Thyroid gland (tissue), 4 donors: ENCODE results near the gene SPR. TPM values are rescaled to one million over a fixed set of nuclear protein-coding genes. Genes with fewer than 3 reads are reported as not detected.
A peak's percentile ranks its signal among the peaks of the same experiment; 100 is the strongest.

Source experiments
- DNase-seq, 2 donors: peaks; one replicate each; pipeline ENCODE4 v3.0.0-alpha.2; 2019
- H3K27ac ChIP-seq, 3 donors: fragments of 200-600 bp; sonication (generic); 1 replicate in 2 of 3; 2 replicates in 1 of 3; pipeline ENCODE4 v1.5.1; 2016 to 2019; ENCODE audit warnings: mild to moderate bottlenecking in 1 of 3, moderate library complexity in 1 of 3
- H3K27me3 ChIP-seq: fragments of 200-600 bp; sonication (generic); one replicate; pipeline ENCODE4 v1.5.1; 2019
- H3K36me3 ChIP-seq, 2 donors: fragments of 200-600 bp; sonication (generic); one replicate each; pipeline ENCODE4 v1.5.1; 2016 to 2019
- H3K4me1 ChIP-seq, 2 donors: fragments of 200-600 bp; sonication (generic); one replicate each; pipeline ENCODE4 v1.5.1; 2017 to 2019
- H3K4me3 ChIP-seq, 3 donors: fragments of 200-600 bp; sonication (generic); replicated peaks in 1 of 3; 1 replicate in 2 of 3; 2 replicates in 1 of 3; pipeline ENCODE4 v1.5.1; 2016; ENCODE audit warnings: mild to moderate bottlenecking in 1 of 3
- H3K9me3 ChIP-seq: fragments of 200-600 bp; sonication (generic); one replicate; pipeline ENCODE4 v1.5.1; 2017
- CTCF ChIP-seq, 6 experiments: fragments of 200-600 bp in 3 of 6; fragments of 450-650 bp in 3 of 6; sonication (generic) in 3 of 6; IDR thresholded peaks; one replicate each; pipeline ENCODE4 v1.5.1; 2016 to 2019; ENCODE audit warnings: antibody characterized with exemption in 6 of 6, mild to moderate bottlenecking in 2 of 6, inconsistent platforms in 1 of 6, moderate library complexity in 1 of 6
- POLR2A ChIP-seq, 2 donors: fragments of 450-650 bp; IDR thresholded peaks; one replicate each; pipeline ENCODE4 v1.6.1; 2017; ENCODE audit warnings: antibody characterized with exemption in 2 of 2, mild to moderate bottlenecking in 2 of 2, moderate library complexity in 1 of 2
- WGBS, 2 donors: methylation state at CpG; one replicate each; pipeline ENCODE4 v1.1.5; 2017; 5-methylcytosine and 5-hydroxymethylcytosine counted together
- intact Hi-C: fragments of 100-400 bp; cut with DNase I; formaldehyde crosslinking; loops from one replicate; pipeline ENCODE4 v1.15.1; 2023
- total RNA-seq, 4 donors: library from RNA; depleted of rRNA; stranded (reverse); fragments of >200 nt; gene quantifications; one replicate each; pipeline ENCODE4 v1.2.3, GENCODE V29; 2016

SPR gene
- total RNA-seq, 4 donors from 2014 or later = 29.4 to 83.0 (median 55.9) TPM

- TF ChIP-seq CTCF (IDR thresholded peaks at IDR 0.05) (no peak), POLR2A (IDR thresholded peaks at IDR 0.05) (no peak)
- no peak overlapping the region for H3K4me3 ChIP-seq
- DNase-seq = no peak
- no peak overlapping the region for H3K27ac ChIP-seq
- no peaks in the 10 kb centered on the region for H3K36me3 ChIP-seq
- intact Hi-C loops = no loop called here
- no peaks in the 10 kb centered on the region for H3K9me3 ChIP-seq
- no peaks in the 10 kb centered on the region for H3K4me1 ChIP-seq
- WGBS, 2 donors = 60% methylated on average over 1 of the region's 1 CpG
- no peaks in the 10 kb centered on the region for H3K27me3 ChIP-seq
Observed at GRCh38 chr2:72871060-72871459, 16.1 kb upstream of the SPR start.

- H3K36me3 ChIP-seq = no peaks in the 10 kb centered on the region
- DNase-seq = no peak
- H3K4me3 ChIP-seq = no peak overlapping the region
- intact Hi-C loops = no loop called here
- no peak overlapping the region for H3K27ac ChIP-seq
- no peak for TF ChIP-seq POLR2A (IDR thresholded peaks at IDR 0.05)
- TF ChIP-seq CTCF (IDR thresholded peaks at IDR 0.05) = no peak
- H3K27me3 ChIP-seq = no peaks in the 10 kb centered on the region
- no peaks in the 10 kb centered on the region for H3K9me3 ChIP-seq
- H3K4me1 ChIP-seq = no peaks in the 10 kb centered on the region
Observed at GRCh38 chr2:72871880-72872279, 15.3 kb upstream of the SPR start.

- intact Hi-C loops = no loop called here
- 6 to 7% methylated on average over 4 of the region's 4 CpGs for WGBS, 2 donors
- DNase-seq = peak; percentile 34 to 60
- Histone ChIP-seq H3K36me3 (no peaks in the 10 kb centered on the region), H3K9me3 (no peaks in the 10 kb centered on the region), H3K4me3 (no peak overlapping the region), H3K27ac (no peak overlapping the region), H3K27me3 (no peaks in the 10 kb centered on the region), H3K4me1 (peaks cover 10 to 12% of the 10 kb centered on the region in 2 donors)
- no peak for TF ChIP-seq CTCF (IDR thresholded peaks at IDR 0.05)
- no peak for TF ChIP-seq POLR2A (IDR thresholded peaks at IDR 0.05)
Observed at GRCh38 chr2:72883356-72883962, 3.7 kb upstream of the SPR start.

- H3K27me3 ChIP-seq = no peaks in the 10 kb centered on the region
- H3K27ac ChIP-seq = peak overlapping the region in 2 of 3 donors; percentile 94
- DNase-seq = no peak
- H3K36me3 ChIP-seq = peaks cover 4% of the 10 kb centered on the region in 2 donors
- 38 to 42% methylated on average over 7 of the region's 7 CpGs for WGBS, 2 donors
- intact Hi-C loops = no loop called here
- no peaks in the 10 kb centered on the region for H3K9me3 ChIP-seq
- TF ChIP-seq POLR2A (IDR thresholded peaks at IDR 0.05) (no peak), CTCF (IDR thresholded peaks at IDR 0.05) (no peak)
- peaks cover 14 to 17% of the 10 kb centered on the region in 2 donors for H3K4me1 ChIP-seq
- H3K4me3 ChIP-seq = peak overlapping the region in 2 of 3 donors; percentile 54 to 74
Observed at GRCh38 chr2:72886505-72887031, 640 bp upstream of the SPR start.

GRCh38 chr2:72887740-72888437 is 681 bp downstream of the SPR start:
- WGBS, 2 donors = 11 to 13% methylated on average over 12 to 16 of the region's 21 CpGs
- Histone ChIP-seq H3K36me3 (peaks cover 4 to 6% of the 10 kb centered on the region in 2 donors), H3K4me3 (peak overlapping the region; percentile 54 to 74 (median 57)), H3K27ac (peak overlapping the region; percentile 60 to 94 (median 94)), H3K4me1 (peaks cover 14 to 17% of the 10 kb centered on the region in 2 donors), H3K9me3 (no peaks in the 10 kb centered on the region), H3K27me3 (no peaks in the 10 kb centered on the region)
- TF ChIP-seq POLR2A (IDR thresholded peaks at IDR 0.05) (no peak), CTCF (IDR thresholded peaks at IDR 0.05) (peak; percentile 70 to 95 (median 77))
- intact Hi-C loops = no loop called here
- peak; percentile 92 to 96 for DNase-seq
